OCI-LY7 (cell line): ENCODE data around the gene MS4A8. TPM values are rescaled to one million over a fixed set of nuclear protein-coding genes. Genes with fewer than 3 reads are reported as not detected.

Experiments used
- Bru-seq: library from RNA; stranded (reverse); fragments of 400-500 nt; gene quantifications from one replicate; lab custom pipeline; 2021; lab: Mats Ljungman, UMichigan
- BruChase-seq, 2 experiments: library from RNA; stranded (reverse); fragments of 400-500 nt; gene quantifications; one replicate each; lab custom pipeline; 2021; lab: Mats Ljungman, UMichigan
- BruUV-seq: library from RNA; stranded (reverse); fragments of 400-500 nt; replicated peaks from 2 replicates; lab custom pipeline; 2021; lab: Mats Ljungman, UMichigan
- CTCF ChIA-PET: fragments of 300-600 bp; sonication (Branson Sonifier 250); formaldehyde crosslinking; loops from one replicate; lab custom pipeline; 2022; ENCODE audit warnings: antibody characterized with exemption; ENCODE audit not compliant: unreplicated experiment; lab: Charles Lee
- POLR2A ChIA-PET: fragments of 300-600 bp; sonication (Branson Sonifier 250); formaldehyde crosslinking; loops from one replicate; lab custom pipeline; 2022; ENCODE audit warnings: antibody characterized with exemption; lab: Charles Lee
- DNase-seq: peaks from one replicate; pipeline ENCODE4 v3.0.0-alpha.2; 2015; ENCODE audit warnings: low spot score
- H2AFZ ChIP-seq: fragments of 200-600 bp; sonication (generic), shearing (Covaris generic); 2 replicates; pipeline ENCODE4 v1.6.1; 2014; ENCODE audit warnings: mild to moderate bottlenecking, antibody characterized with exemption, low read length, moderate library complexity
- H3K27ac ChIP-seq: fragments of 200-600 bp; sonication (generic); 2 replicates; pipeline ENCODE4 v1.5.1; 2014; ENCODE audit warnings: mixed run types, low read depth, mild to moderate bottlenecking, moderate library complexity, low read length, inconsistent platforms; ENCODE audit not compliant: poor library complexity, severe bottlenecking
- H3K36me3 ChIP-seq: fragments of 200-600 bp; sonication (generic); 2 replicates; pipeline ENCODE4 v1.6.1; 2014; ENCODE audit warnings: mild to moderate bottlenecking, antibody characterized with exemption, low read length, moderate library complexity, mixed read lengths; ENCODE audit not compliant: insufficient read depth
- H3K4me1 ChIP-seq: fragments of 200-600 bp; sonication (generic); 2 replicates; pipeline ENCODE4 v1.5.1; 2014; ENCODE audit warnings: mild to moderate bottlenecking, low read length; ENCODE audit not compliant: insufficient read depth, poor library complexity, severe bottlenecking
- H3K4me2 ChIP-seq: fragments of 200-600 bp; sonication (generic); 2 replicates; pipeline ENCODE4 v1.6.1; 2014; ENCODE audit warnings: mild to moderate bottlenecking, low read length
- H3K4me3 ChIP-seq: fragments of 200-600 bp; sonication (generic); 2 replicates; pipeline ENCODE4 v1.5.1; 2014; ENCODE audit warnings: mild to moderate bottlenecking, low read depth, low read length; ENCODE audit not compliant: poor library complexity, severe bottlenecking
- H3K79me2 ChIP-seq: fragments of 200-600 bp; sonication (generic); 2 replicates; pipeline ENCODE4 v1.6.1; 2016; ENCODE audit warnings: low read depth, mild to moderate bottlenecking, low read length, moderate library complexity, mixed read lengths; ENCODE audit not compliant: insufficient read depth
- H3K9me2 ChIP-seq: fragments of 200-600 bp; sonication (generic); 2 replicates; pipeline ENCODE4 v1.6.1; 2016; ENCODE audit warnings: mild to moderate bottlenecking, low read length, mixed read lengths; ENCODE audit not compliant: insufficient read depth
- H3K9me3 ChIP-seq: fragments of 200-600 bp; sonication (generic); 2 replicates; pipeline ENCODE4 v1.6.1; 2014; ENCODE audit warnings: mild to moderate bottlenecking, mixed run types, low read length, mixed read lengths
- H4K20me1 ChIP-seq: fragments of 200-600 bp; sonication (generic); 2 replicates; pipeline ENCODE4 v1.6.1; 2014; ENCODE audit warnings: mild to moderate bottlenecking, antibody characterized with exemption, low read length, moderate library complexity, mixed read lengths; ENCODE audit not compliant: insufficient read depth
- CTCF ChIP-seq: fragments of 200-600 bp; sonication (generic); conservative IDR thresholded peaks from 2 replicates; pipeline ENCODE4 v1.5.1; 2014; ENCODE audit warnings: mild to moderate bottlenecking, antibody characterized with exemption, low read length, moderate library complexity, mixed read lengths
- EZH2phosphoT487 ChIP-seq: fragments of 200-600 bp; sonication (generic); IDR thresholded peaks from 2 replicates; pipeline ENCODE4 v1.6.1; 2018; ENCODE audit warnings: low read depth, borderline replicate concordance, mild to moderate bottlenecking, mixed run types, antibody characterized with exemption, low read length, moderate library complexity, mixed read lengths
- intact Hi-C: fragments of 100-400 bp; cut with micrococcal nuclease; formaldehyde crosslinking; loops from one replicate; pipeline ENCODE4 v1.10.0; 2022; ENCODE audit not compliant: unreplicated experiment
- long read RNA-seq: library from polyadenylated mRNA; stranded (forward); transcript quantifications from one replicate; pipeline ENCODE4 v2.0.0, GENCODE V29; 2022
- total RNA-seq, 2 experiments: library from RNA; depleted of rRNA in 1 of 2; stranded (reverse); fragments of >200 nt in 1 of 2; shearing (Covaris generic) in 1 of 2; gene quantifications; 2 replicates each; pipeline ENCODE4 v1.2.3, GENCODE V29; 2014 to 2022

MS4A8 gene
- not detected in 2 replicates for total RNA-seq (2014; rRNA removed; shearing (Covaris generic))
- not detected in 2 replicates for total RNA-seq (2022)
- not detected for Bru-seq, nascent RNA
- not detected for BruChase-seq, experiment 1, labeled RNA remaining after a 6-hour chase
- BruChase-seq, experiment 2, labeled RNA remaining after a 2-hour chase: not detected
- long read RNA-seq: 0 reads

GRCh38 chr11:60699284-60699691, at the start of gene MS4A8:
TSS of gene MS4A8 (plus strand) at chr11:60699612. CDS start at chr11:60700861, 1,249 bp downstream.
- no peak within 1 kb of the TSS for H2AFZ ChIP-seq
- ChIA-PET CTCF (no interaction called here), POLR2A (interaction anchor here (0.7 to 1.1 kb wide), 3 partner anchors 10 to 682 kb away, joined by 3 read pairs; partner anchors contain the start of gene OOSP4B)
- H3K9me3 ChIP-seq: no peaks in the 10 kb centered on the region
- H3K4me3 ChIP-seq: no peak within 1 kb of the TSS
- intact Hi-C loops: no loop called here
- H3K4me1 ChIP-seq: no peaks in the 10 kb centered on the region
- no peaks in the 10 kb centered on the region for H3K9me2 ChIP-seq
- no peak within 1 kb of the TSS for H3K4me2 ChIP-seq
- no TSS peak for BruUV-seq
- H4K20me1 ChIP-seq: no peaks in the 10 kb centered on the region
- no peaks in the 10 kb centered on the region for H3K79me2 ChIP-seq
- H3K27ac ChIP-seq: no peak within 1 kb of the TSS
- TF ChIP-seq EZH2phosphoT487 (no peak), CTCF (no peak)
- DNase-seq: no peak
- no peaks in the 10 kb centered on the region for H3K36me3 ChIP-seq

- CTCF ChIA-PET: no interaction called here
- H3K27ac ChIP-seq: no peak overlapping the region
- no peaks in the 10 kb centered on the region for H3K9me2 ChIP-seq
- H3K36me3 ChIP-seq: no peaks in the 10 kb centered on the region
- no peaks in the 10 kb centered on the region for H4K20me1 ChIP-seq
- intact Hi-C loops: no loop called here
- no peak overlapping the region for H2AFZ ChIP-seq
- H3K4me3 ChIP-seq: no peak overlapping the region
- no peak overlapping the region for H3K4me2 ChIP-seq
- DNase-seq: no peak
- no peaks in the 10 kb centered on the region for H3K9me3 ChIP-seq
- no TSS peak for BruUV-seq
- POLR2A ChIA-PET: interaction anchor here (0.7 kb wide), 1 partner anchor 9 kb away, joined by 3 read pairs; no protein-coding TSS in a partner anchor
- no peaks in the 10 kb centered on the region for H3K79me2 ChIP-seq
- no peak for TF ChIP-seq EZH2phosphoT487
- no peak for TF ChIP-seq CTCF
- H3K4me1 ChIP-seq: no peaks in the 10 kb centered on the region
These were observed 41.5 kb upstream of the MS4A8 start for GRCh38 chr11:60657888-60658287.

- POLR2A ChIA-PET: interaction anchor here (0.7 kb wide), 2 partner anchors 10 to 666 kb away, joined by 3 to 5 read pairs; no protein-coding TSS in a partner anchor
- TF ChIP-seq CTCF (no peak), EZH2phosphoT487 (no peak)
- intact Hi-C loops: no loop called here
- no peak for DNase-seq
- H3K4me1 ChIP-seq: no peaks in the 10 kb centered on the region
- CTCF ChIA-PET: no interaction called here
- no peak overlapping the region for H3K4me3 ChIP-seq
- H3K9me2 ChIP-seq: no peaks in the 10 kb centered on the region
- no peaks in the 10 kb centered on the region for H3K79me2 ChIP-seq
- BruUV-seq: no TSS peak
- no peak overlapping the region for H2AFZ ChIP-seq
- no peaks in the 10 kb centered on the region for H3K36me3 ChIP-seq
- H4K20me1 ChIP-seq: no peaks in the 10 kb centered on the region
- H3K9me3 ChIP-seq: no peaks in the 10 kb centered on the region
- no peak overlapping the region for H3K4me2 ChIP-seq
- H3K27ac ChIP-seq: no peak overlapping the region
These were observed 41.0 kb upstream of the MS4A8 start for GRCh38 chr11:60658409-60658808.
